Measurements from ENCODE around the gene ORC1. TPM values are rescaled to one million over a fixed set of nuclear protein-coding genes. Genes with fewer than 3 reads are reported as not detected.

ORC1 gene
- total RNA-seq, 1 experiment from 2014 or later = 45.2 TPM

GRCh38 chr1:52424813-52425212 is 20.6 kb upstream of the ORC1 start (continued):
- no peak for TF ChIP-seq JAZF1 (CRISPR knock-in tag; IDR thresholded peaks at IDR 0.05)
- no peak for TF ChIP-seq SP1 (CRISPR knock-in tag; conservative IDR thresholded peaks at IDR 0.05)

- Mint-ChIP-seq H3K9me3 (0 out of 2 replicates have a peak, but pooled peaks cover 3% of the 10 kb centered on the region), H3K27ac (no peak overlapping the region), H3K36me3 (peaks cover 26% of the 10 kb centered on the region), H3K4me1 (peaks cover 9% of the 10 kb centered on the region), H3K27me3 (ENCODE audit: low read depth) (no peaks in the 10 kb centered on the region), H3K4me3 (no peak overlapping the region)
- CTCF ChIA-PET = no interaction called here
- TF ChIP-seq, protein P1, sequence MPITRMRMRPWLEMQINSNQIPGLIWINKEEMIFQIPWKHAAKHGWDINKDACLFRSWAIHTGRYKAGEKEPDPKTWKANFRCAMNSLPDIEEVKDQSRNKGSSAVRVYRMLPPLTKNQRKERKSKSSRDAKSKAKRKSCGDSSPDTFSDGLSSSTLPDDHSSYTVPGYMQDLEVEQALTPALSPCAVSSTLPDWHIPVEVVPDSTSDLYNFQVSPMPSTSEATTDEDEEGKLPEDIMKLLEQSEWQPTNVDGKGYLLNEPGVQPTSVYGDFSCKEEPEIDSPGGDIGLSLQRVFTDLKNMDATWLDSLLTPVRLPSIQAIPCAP (CRISPR knock-in tag; IDR thresholded peaks at IDR 0.05) = no peak
- TF ChIP-seq ZBTB43 (CRISPR knock-in tag; IDR thresholded peaks at IDR 0.05) = no peak
- TF ChIP-seq TCF7 (CRISPR knock-in tag; IDR thresholded peaks at IDR 0.05; ENCODE audit: low read depth) = no peak
- TF ChIP-seq ZNF263 (CRISPR knock-in tag; IDR thresholded peaks at IDR 0.05; ENCODE audit: low read depth) = no peak
- TF ChIP-seq ETV6 (CRISPR knock-in tag; IDR thresholded peaks at IDR 0.05) = no peak
- POLR2A ChIA-PET = no interaction called here
- no peak for DNase-seq (ENCODE audit: low spot score)
- no peak for ATAC-seq
Observed at GRCh38 chr1:52424231-52424636, 20.0 kb upstream of the ORC1 start.

GRCh38 chr1:52423771-52424170 is 19.5 kb upstream of the ORC1 start:
- POLR2A ChIA-PET = no interaction called here

DNA sequence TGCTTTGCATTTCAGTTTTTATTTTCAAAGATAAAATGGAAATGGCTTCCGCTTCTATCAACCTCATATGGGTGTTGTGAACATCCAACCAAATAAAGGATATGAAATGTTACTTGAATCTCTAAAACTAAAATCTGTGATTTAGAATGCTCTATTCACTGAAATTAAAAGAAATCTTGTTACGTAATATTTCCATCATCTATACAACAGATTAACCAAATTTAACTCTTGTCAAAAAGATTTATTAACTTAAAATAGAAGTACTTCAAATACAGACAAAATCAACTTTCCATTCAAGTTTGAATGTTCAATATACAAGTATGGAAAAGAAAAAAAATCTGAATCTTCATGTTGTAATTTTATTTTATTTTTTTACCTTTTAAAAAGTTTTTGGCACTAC is 18.8 kb upstream of the ORC1 start:
- ChIA-PET POLR2A (no interaction called here), CTCF (no interaction called here)
- Mint-ChIP-seq H3K27ac (no peak overlapping the region), H3K36me3 (peaks cover 30% of the 10 kb centered on the region), H3K9me3 (no peaks in the 10 kb centered on the region), H3K4me1 (peaks cover 9% of the 10 kb centered on the region), H3K4me3 (no peak overlapping the region), H3K27me3 (ENCODE audit: low read depth) (no peaks in the 10 kb centered on the region)
- DNase-seq (ENCODE audit: low spot score) (no peak), ATAC-seq (no peak)
- TF ChIP-seq E2F1 (CRISPR knock-in tag; IDR thresholded peaks at IDR 0.05) (no peak), USF1 (CRISPR knock-in tag; IDR thresholded peaks at IDR 0.05) (no peak), ZNF396 (CRISPR knock-in tag; IDR thresholded peaks at IDR 0.05; ENCODE audit: borderline replicate concordance) (no peak), CDX4 (CRISPR knock-in tag; IDR thresholded peaks at IDR 0.05; ENCODE audit: borderline replicate concordance) (no peak), PRDM15 (CRISPR knock-in tag; IDR thresholded peaks at IDR 0.05) (no peak), FOXK1 (CRISPR knock-in tag; IDR thresholded peaks at IDR 0.05) (no peak), ZNF232 (CRISPR knock-in tag; IDR thresholded peaks at IDR 0.05) (no peak), ZNF219 (CRISPR knock-in tag; IDR thresholded peaks at IDR 0.05; ENCODE audit: borderline replicate concordance) (no peak), ATF1 (CRISPR knock-in tag; IDR thresholded peaks at IDR 0.05) (no peak)

More at GRCh38 chr1:52423771-52424170, 19.5 kb upstream of the ORC1 start:
- CTCF ChIA-PET = no interaction called here
- DNase-seq (ENCODE audit: low spot score) = no peak
- Mint-ChIP-seq H3K36me3 (peaks cover 26% of the 10 kb centered on the region), H3K9me3 (0 out of 2 replicates have a peak, but pooled peaks cover 2% of the 10 kb centered on the region), H3K27ac (no peak overlapping the region), H3K27me3 (ENCODE audit: low read depth) (no peaks in the 10 kb centered on the region), H3K4me1 (peaks cover 9% of the 10 kb centered on the region), H3K4me3 (no peak overlapping the region)
- no peak for ATAC-seq
- TF ChIP-seq FOXK1 (CRISPR knock-in tag; IDR thresholded peaks at IDR 0.05) = no peak
- no peak for TF ChIP-seq PREB (CRISPR knock-in tag; IDR thresholded peaks at IDR 0.05; ENCODE audit: borderline replicate concordance)
- TF ChIP-seq, protein P2, sequence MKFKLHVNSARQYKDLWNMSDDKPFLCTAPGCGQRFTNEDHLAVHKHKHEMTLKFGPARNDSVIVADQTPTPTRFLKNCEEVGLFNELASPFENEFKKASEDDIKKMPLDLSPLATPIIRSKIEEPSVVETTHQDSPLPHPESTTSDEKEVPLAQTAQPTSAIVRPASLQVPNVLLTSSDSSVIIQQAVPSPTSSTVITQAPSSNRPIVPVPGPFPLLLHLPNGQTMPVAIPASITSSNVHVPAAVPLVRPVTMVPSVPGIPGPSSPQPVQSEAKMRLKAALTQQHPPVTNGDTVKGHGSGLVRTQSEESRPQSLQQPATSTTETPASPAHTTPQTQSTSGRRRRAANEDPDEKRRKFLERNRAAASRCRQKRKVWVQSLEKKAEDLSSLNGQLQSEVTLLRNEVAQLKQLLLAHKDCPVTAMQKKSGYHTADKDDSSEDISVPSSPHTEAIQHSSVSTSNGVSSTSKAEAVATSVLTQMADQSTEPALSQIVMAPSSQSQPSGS (CRISPR knock-in tag; IDR thresholded peaks at IDR 0.05; ENCODE audit: borderline replicate concordance, low read depth) = no peak

Data from WTC11 (cell line).